Stimulated activated CD4-positive, alpha-beta T cell treated with anti-CD3 and anti-CD28 coated beads, Interleukin-1b, Interleukin-23, amount 100 ng/mL, for 4 hours (primary cell): ENCODE measurements around the gene RETNLB.
A peak's percentile ranks its signal among the peaks of the same experiment; 100 is the strongest.

ENCODE experiments used
- DNase-seq, 2 donors: peaks; one replicate each; pipeline ENCODE4 v3.0.0-alpha.2; 2020; ENCODE audit warnings: low read depth in 2 of 2

The RETNLB gene

GRCh38 chr3:108757404-108757982 is at the start of gene RETNLB:
TSS of gene RETNLB (minus strand) at chr3:108757410. CDS start at chr3:108757185, 225 bp downstream.
- DNase-seq: no peak

GRCh38 chr3:108806316-108806715 is 49.1 kb upstream of the RETNLB start:
- no peak for DNase-seq

GRCh38 chr3:108804966-108805365 is 47.8 kb upstream of the RETNLB start:
- no peak for DNase-seq

- no peak for DNase-seq
Observed at GRCh38 chr3:108804437-108804836, 47.2 kb upstream of the RETNLB start.

- no peak for DNase-seq
Observed at GRCh38 chr3:108791473-108791872, 34.3 kb upstream of the RETNLB start.

GRCh38 chr3:108780235-108780634 is 23.0 kb upstream of the RETNLB start:
- DNase-seq: peak in 1 of 2 donors; percentile 12

- no peak for DNase-seq
Observed at GRCh38 chr3:108779496-108779895, 22.3 kb upstream of the RETNLB start.

GRCh38 chr3:108775649-108776048 is 18.4 kb upstream of the RETNLB start:
- DNase-seq: no peak

GRCh38 chr3:108767253-108767652 is 10.0 kb upstream of the RETNLB start:
- DNase-seq: no peak

GRCh38 chr3:108755686-108756085 is 1.5 kb downstream of the RETNLB start:
- no peak for DNase-seq

- DNase-seq: no peak
Observed at GRCh38 chr3:108744762-108745161, 12.4 kb downstream of the RETNLB start.

GRCh38 chr3:108742929-108743328 is 14.3 kb downstream of the RETNLB start:
- no peak for DNase-seq

- DNase-seq: no peak
Observed at GRCh38 chr3:108736821-108737220, 20.4 kb downstream of the RETNLB start.

- no peak for DNase-seq
Observed at GRCh38 chr3:108728934-108729333, 28.3 kb downstream of the RETNLB start.

GRCh38 chr3:108728105-108728504 is 29.1 kb downstream of the RETNLB start:
- DNase-seq: no peak

GRCh38 chr3:108724101-108724500 is 33.1 kb downstream of the RETNLB start:
- DNase-seq: no peak

GRCh38 chr3:108722724-108723123 is 34.5 kb downstream of the RETNLB start:
- no peak for DNase-seq

- no peak for DNase-seq
Observed at GRCh38 chr3:108719178-108719806, 37.9 kb downstream of the RETNLB start.

GRCh38 chr3:108718454-108718853 is 38.8 kb downstream of the RETNLB start:
- no peak for DNase-seq

- no peak for DNase-seq
Observed at GRCh38 chr3:108713816-108714215, 43.4 kb downstream of the RETNLB start.

- no peak for DNase-seq
Observed at GRCh38 chr3:108713009-108713516, 44.1 kb downstream of the RETNLB start.
